OCI-LY3 (cell line): ENCODE measurements around the gene TMEM132A.

Experiments
- EZH2phosphoT487 ChIP-seq: fragments of 200-600 bp; shearing (Covaris generic); IDR thresholded peaks from 2 replicates; pipeline ENCODE4 v1.6.1; 2018; ENCODE audit warnings: antibody characterized with exemption, mixed run types, low read depth
- TF ChIP-seq, protein P1 (sequence below): fragments of 200-600, 300-600 bp; sonication (generic); IDR thresholded peaks from 2 replicates; pipeline ENCODE4 v1.5.1; 2014; ENCODE audit warnings: antibody characterized with exemption, low read length, low read depth

DNA sequence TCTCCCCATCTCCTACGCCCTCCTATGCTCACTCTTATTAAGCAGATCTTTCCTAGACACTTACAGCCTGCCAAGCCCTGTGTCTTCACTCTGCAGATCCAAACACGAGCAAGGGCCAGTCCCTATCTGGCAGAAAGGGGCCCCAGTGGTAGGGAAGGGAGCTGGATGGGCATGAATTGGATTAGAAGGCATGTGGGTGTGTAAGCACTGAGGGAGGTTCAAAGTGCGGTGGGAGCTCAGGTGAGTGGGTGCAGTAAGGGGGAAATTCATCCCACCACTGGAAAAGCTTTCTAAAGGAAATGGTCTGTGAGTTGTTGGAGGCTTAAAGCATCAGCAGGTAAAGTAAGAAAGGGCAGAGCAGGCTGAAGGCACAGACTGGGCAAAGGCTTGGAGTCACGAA, 5.5 kb downstream of the TMEM132A start:
- TF ChIP-seq, protein P1, sequence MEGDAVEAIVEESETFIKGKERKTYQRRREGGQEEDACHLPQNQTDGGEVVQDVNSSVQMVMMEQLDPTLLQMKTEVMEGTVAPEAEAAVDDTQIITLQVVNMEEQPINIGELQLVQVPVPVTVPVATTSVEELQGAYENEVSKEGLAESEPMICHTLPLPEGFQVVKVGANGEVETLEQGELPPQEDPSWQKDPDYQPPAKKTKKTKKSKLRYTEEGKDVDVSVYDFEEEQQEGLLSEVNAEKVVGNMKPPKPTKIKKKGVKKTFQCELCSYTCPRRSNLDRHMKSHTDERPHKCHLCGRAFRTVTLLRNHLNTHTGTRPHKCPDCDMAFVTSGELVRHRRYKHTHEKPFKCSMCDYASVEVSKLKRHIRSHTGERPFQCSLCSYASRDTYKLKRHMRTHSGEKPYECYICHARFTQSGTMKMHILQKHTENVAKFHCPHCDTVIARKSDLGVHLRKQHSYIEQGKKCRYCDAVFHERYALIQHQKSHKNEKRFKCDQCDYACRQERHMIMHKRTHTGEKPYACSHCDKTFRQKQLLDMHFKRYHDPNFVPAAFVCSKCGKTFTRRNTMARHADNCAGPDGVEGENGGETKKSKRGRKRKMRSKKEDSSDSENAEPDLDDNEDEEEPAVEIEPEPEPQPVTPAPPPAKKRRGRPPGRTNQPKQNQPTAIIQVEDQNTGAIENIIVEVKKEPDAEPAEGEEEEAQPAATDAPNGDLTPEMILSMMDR: no peak
- TF ChIP-seq EZH2phosphoT487: no peak
